IPS DF 19.7 (cell line): ENCODE measurements around the gene DDX41.
"Not testable (repeated sequence)": the region's sequence is repeated elsewhere in the genome, so short reads cannot be mapped to it uniquely, and the experiment has no call there.

Experiments
- DNase-seq: peaks from one replicate; pipeline ENCODE4 v3.0.0-alpha.2; 2013; ENCODE audit warnings: low read depth, low spot score

The DDX41 gene

GRCh38 chr5:177516601-177517568, at the start of gene DDX41:
Gene DDX41 (minus strand): TSS chr5:177516961. CDS start chr5:177516945, 16 bp downstream.
- peak; percentile 93 for DNase-seq

DNA sequence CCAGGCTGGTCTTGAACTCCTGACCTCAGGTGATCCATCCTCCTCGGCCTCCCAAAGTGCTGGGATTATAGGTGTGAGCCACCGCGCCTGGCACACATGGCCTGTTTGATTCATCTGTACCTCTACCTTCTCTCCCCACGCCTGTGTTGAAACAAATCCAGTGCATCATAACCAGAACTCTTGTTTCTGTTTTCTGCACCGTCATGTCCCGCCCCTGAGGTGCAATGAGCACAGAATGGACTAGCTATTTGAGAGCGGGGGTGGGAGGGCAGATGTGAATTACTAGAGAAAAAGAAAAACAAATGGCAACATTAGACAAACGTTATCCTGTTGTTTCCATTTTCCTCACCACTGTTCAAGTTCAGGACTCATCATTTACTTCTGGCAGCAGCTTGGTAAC, 48.3 kb upstream of the DDX41 start:
- DNase-seq, result no peak

GRCh38 chr5:177559446-177559941, 42.7 kb upstream of the DDX41 start:
- DNase-seq, result not testable (repeated sequence)

DNA sequence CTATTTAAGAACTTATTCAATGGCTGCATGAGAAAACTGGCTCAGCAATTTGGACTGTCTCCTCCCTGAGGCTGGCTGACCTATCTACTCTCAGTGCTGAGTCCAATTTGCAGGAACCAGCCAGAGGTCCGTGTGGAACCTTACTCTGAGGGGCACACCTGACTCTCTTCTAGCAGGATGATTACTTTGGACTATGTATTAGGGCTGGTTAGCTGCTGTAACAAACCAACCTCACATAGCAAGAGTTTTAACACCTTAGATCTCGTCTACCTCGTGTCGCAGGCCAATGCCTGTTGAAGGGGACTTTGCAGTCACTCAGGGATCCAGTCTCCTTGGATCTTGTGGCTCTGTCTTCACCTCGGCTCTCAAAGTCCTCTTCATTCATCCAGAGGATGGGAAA, 41.0 kb upstream of the DDX41 start:
- DNase-seq, result no peak

DNA sequence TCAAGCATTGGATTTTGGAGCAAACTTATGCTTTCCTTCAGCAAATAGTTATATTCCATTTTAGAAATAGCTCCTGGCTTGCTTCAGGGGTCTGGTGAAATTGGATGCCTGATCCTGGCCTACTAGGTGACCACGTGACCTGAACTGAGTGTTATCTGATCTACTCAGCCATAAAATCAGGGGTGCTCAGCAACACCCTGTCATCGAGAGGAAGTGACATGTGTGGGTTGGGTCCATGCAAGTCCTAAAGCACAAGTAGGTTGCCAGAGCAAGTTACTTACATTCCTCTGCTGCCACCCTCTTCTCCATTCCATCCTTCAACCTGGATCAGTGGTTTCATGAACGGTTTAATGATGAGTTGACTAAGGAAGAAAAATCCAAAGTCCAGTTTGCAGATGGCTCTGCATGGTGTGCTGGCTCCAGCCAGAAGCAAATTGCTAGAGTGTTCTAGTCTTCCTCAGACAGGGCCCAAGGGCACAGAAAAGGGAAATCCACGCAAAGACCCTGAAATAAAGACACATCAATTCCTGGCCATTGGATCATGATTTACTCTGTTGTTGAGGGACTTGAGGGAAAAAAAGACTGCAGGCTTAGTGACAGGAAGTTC, 40.4 kb upstream of the DDX41 start:
- peak; percentile 25 for DNase-seq

- no peak for DNase-seq
Observed at GRCh38 chr5:177555665-177556064, 38.9 kb upstream of the DDX41 start.

GRCh38 chr5:177555228-177555627, 38.5 kb upstream of the DDX41 start:
- DNase-seq, result no peak

- peak; percentile 69 for DNase-seq
Observed at GRCh38 chr5:177554474-177555111, 37.8 kb upstream of the DDX41 start, which contains the start of gene FAM193B. Gene FAM193B (minus strand): TSS chr5:177554563. CDS start chr5:177554458, 105 bp downstream.

DNA sequence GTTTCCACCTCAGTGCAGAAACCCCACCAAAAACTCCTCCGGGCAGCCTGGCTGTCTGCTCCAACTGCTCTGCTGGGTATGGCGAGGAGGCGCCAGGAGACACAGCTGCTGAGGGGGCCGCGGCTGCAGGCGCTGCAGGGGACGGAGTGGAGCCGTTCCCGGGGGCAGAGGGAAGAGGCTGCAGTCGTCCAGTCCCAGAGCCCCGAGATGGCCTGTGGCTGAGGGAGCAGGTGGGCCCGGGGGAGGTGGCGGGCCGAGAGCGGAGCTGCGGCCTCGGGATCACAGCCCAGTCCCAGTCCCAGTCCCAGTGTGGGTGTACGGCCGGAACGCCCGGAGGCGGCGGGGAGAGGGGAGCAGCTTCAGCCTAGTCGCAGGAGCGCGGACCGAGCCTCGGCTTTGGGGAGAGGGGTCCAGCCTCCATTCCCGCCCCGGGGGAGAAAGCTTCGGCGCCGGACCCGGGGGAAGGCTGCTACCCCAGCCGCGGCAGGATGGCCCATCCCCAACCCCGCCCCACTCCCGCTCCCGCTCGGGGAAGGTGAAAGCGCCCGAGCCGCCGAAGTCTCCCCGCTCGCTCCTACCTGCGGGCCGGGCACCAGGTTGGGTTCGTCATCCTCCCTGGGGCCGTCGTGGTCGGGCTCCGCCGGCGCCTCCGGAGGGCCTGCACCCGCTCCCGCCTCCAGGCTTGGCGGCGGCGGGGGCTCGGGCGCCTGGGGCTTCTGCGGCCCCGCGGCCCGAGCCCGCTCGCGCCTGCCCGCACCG, 37.1 kb upstream of the DDX41 start:
- DNase-seq, result no peak

GRCh38 chr5:177552839-177553455, 36.2 kb upstream of the DDX41 start:
- no peak for DNase-seq

DNA sequence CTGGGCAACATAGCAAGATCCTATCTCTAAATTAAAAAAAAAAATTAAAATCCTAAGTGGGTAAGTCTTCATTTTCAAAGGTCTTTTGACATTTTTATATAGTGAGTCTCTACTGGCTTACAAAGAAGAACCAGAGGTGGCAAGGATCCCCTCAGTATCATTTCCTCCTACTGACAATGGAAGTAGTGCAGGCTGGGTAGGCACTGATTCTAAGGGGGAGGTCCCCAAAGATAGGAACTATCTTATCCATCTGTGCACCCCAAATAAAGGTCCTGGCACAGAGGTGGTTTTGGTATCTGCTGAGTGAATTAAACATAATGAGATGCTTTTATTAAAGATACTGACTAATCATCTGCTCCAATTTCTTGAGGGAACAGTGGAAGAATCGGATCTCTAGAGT, 33.4 kb upstream of the DDX41 start:
- no peak for DNase-seq

DNA sequence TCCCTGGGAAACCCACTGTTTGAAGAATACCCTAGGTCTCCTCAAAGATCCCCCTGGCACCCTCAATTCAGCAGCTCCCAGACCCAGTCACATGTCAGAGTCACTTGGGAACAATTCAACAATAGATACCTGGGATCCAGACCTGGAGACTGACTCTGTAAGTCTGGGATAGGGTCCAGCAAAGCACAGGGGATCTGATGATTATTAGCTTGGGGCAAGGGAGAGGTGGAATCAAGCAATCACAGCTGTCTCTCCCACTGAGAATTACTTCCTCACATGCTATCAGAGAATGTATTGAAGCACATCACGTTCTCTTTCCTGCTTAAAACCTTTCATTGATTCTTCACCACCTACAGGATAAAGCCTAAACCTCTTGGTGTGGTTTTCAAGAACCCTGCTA, 31.7 kb upstream of the DDX41 start:
- DNase-seq, result no peak

DNA sequence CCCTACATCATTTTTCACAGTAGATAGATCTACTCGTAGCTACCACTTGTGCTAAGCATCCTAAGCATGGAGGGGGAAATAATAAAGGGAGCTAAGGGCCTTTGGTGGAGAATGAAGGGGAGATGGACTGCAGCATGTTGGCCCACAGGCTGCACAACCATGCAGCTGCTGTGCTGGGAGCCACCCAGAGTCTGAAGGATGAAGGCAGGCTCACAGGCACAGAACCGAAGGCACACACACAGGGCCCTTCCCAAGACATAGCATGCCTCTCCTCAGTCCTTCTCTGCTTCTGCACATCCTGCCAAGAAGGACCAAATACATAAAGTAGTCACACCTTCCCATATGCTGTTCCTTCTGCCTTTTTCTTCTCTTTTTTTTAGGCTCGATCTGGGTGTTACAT, 31.0 kb upstream of the DDX41 start:
- no peak for DNase-seq

- no peak for DNase-seq
Observed at GRCh38 chr5:177546258-177546741, 29.5 kb upstream of the DDX41 start.

- DNase-seq, result no peak
Observed at GRCh38 chr5:177545487-177546257, 28.9 kb upstream of the DDX41 start.

GRCh38 chr5:177542816-177543465, 26.2 kb upstream of the DDX41 start:
- no peak for DNase-seq

DNA sequence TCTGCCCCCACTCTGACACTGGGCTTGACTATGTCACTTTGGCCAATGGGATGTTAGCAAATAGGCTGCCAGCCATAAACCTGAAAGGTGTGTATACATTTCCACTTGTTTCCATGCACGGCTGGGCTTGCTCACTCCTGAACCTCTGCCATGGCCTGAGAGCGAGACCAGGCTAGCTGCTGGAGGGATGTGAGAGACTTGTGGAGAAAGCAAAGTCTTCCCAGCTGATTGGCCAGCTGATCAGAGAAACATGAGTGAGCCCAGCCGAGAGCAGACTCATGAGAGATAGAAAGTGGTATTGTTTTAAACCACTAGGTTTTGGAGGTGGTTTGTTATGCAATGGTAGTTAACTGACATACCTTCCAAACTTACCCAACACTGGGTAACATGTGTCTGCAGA, 23.7 kb upstream of the DDX41 start:
- no peak for DNase-seq

- DNase-seq, result no peak
Observed at GRCh38 chr5:177539411-177539810, 22.6 kb upstream of the DDX41 start.

DNA sequence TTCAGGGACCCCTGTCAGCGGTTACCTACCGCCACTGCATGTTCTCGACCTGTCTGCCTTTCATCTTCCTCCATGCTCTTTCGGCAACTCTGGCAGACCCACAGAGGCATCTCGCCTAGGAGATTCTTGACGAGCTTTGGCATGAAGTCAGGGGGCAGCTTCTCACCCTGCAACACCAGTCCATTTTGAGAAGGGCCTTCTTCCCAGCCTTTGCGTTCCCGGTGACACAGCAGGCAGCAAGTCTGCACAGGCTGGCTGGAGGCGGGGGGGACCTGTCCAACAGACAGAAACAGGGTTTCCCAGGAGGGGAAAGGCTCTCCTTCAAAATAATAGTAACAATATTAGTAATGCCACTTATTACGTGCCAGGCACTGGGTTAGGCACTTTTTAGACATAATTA, 22.1 kb upstream of the DDX41 start:
- DNase-seq, result no peak
